GM23248 (cell line): ENCODE data around the gene IGSF21. TPM values are rescaled to one million over a fixed set of nuclear protein-coding genes. Genes with fewer than 3 reads are reported as not detected.

Experiments used
- DNase-seq: peaks from one replicate; pipeline ENCODE4 v3.0.0-alpha.2; 2015
- H2AFZ ChIP-seq: fragments of 200-600 bp; sonication (generic); 2 replicates; pipeline ENCODE4 v1.6.1; 2016; ENCODE audit warnings: antibody characterized with exemption
- H3F3A ChIP-seq: fragments of 200-600 bp; sonication (generic); 2 replicates; pipeline ENCODE4 v1.6.1; 2016; ENCODE audit warnings: mild to moderate bottlenecking, antibody characterized with exemption, mixed run types; ENCODE audit not compliant: insufficient read depth
- H3K27ac ChIP-seq: fragments of 200-600 bp; sonication (generic); 2 replicates; pipeline ENCODE4 v1.5.1; 2016; ENCODE audit warnings: mild to moderate bottlenecking
- H3K27me3 ChIP-seq: fragments of 200-600 bp; sonication (generic); replicated peaks from 2 replicates; pipeline ENCODE4 v1.6.1; 2016; ENCODE audit warnings: mild to moderate bottlenecking; ENCODE audit not compliant: insufficient read depth
- H3K36me3 ChIP-seq: fragments of 200-600 bp; sonication (generic); 2 replicates; pipeline ENCODE4 v1.6.1; 2016; ENCODE audit warnings: low read depth, mild to moderate bottlenecking
- H3K4me1 ChIP-seq: fragments of 200-600 bp; sonication (generic); 2 replicates; pipeline ENCODE4 v1.6.1; 2016; ENCODE audit warnings: mild to moderate bottlenecking; ENCODE audit not compliant: insufficient read depth
- H3K4me2 ChIP-seq: fragments of 200-600 bp; sonication (generic); one replicate; pipeline ENCODE4 v1.6.1; 2016; ENCODE audit warnings: mild to moderate bottlenecking; ENCODE audit not compliant: unreplicated experiment
- H3K4me3 ChIP-seq: fragments of 200-600 bp; sonication (generic); 2 replicates; pipeline ENCODE4 v1.5.1; 2016; ENCODE audit warnings: mild to moderate bottlenecking
- H3K79me2 ChIP-seq: fragments of 200-600 bp; sonication (generic); 2 replicates; pipeline ENCODE4 v1.6.1; 2016; ENCODE audit warnings: mild to moderate bottlenecking; ENCODE audit not compliant: insufficient read depth
- H3K9ac ChIP-seq: fragments of 200-600 bp; sonication (generic); 2 replicates; pipeline ENCODE4 v1.6.1; 2016; ENCODE audit warnings: mild to moderate bottlenecking
- H3K9me2 ChIP-seq: fragments of 200-600 bp; sonication (generic); 2 replicates; pipeline ENCODE4 v1.6.1; 2016; ENCODE audit warnings: mixed run types, mild to moderate bottlenecking, moderate library complexity; ENCODE audit not compliant: insufficient read depth
- H3K9me3 ChIP-seq: fragments of 200-600 bp; sonication (generic); one replicate; pipeline ENCODE4 v1.6.1; 2017; ENCODE audit warnings: low read depth
- H4K20me1 ChIP-seq: fragments of 200-600 bp; sonication (generic); 2 replicates; pipeline ENCODE4 v1.6.0; 2016; ENCODE audit not compliant: insufficient read depth
- EZH2 ChIP-seq: fragments of 200-600 bp; sonication (generic); IDR thresholded peaks from 2 replicates; pipeline ENCODE4 v1.6.1; 2018; ENCODE audit warnings: antibody characterized with exemption, mild to moderate bottlenecking; ENCODE audit not compliant: insufficient read depth, poor library complexity, severe bottlenecking
- EZH2phosphoT487 ChIP-seq: fragments of 200-600 bp; sonication (generic); IDR thresholded peaks from 2 replicates; pipeline ENCODE4 v1.6.1; 2018; ENCODE audit warnings: antibody characterized with exemption, moderate library complexity, mild to moderate bottlenecking, low read depth; ENCODE audit not compliant: insufficient read depth
- WGBS, 2 experiments: methylation state at CpG; one replicate each; pipeline ENCODE4 v1.1.6; 2015 to 2017; ENCODE audit warnings: low lambda C conversion rate in 2 of 2, low coverage in 1 of 2; ENCODE audit errors: missing lambda C conversion rate in 2 of 2; 5-methylcytosine and 5-hydroxymethylcytosine counted together
- in situ Hi-C: fragments of 300-500 bp; cut with MboI; formaldehyde crosslinking; loops from 2 replicates; pipeline ENCODE4 v1.15.0; 2020
- polyA plus RNA-seq: library from polyadenylated mRNA; unstranded; fragments of >200 nt; fragmentation: Nextera tagmentation; extraction: Ambion mirVana; gene quantifications from 2 replicates; pipeline ENCODE4 v1.2.1, GENCODE V29; 2016
- total RNA-seq: library from RNA; depleted of rRNA; stranded (reverse); fragments of >200 nt; shearing (Covaris generic); gene quantifications from 2 replicates; pipeline ENCODE4 v1.2.3, GENCODE V29; 2014

Gene IGSF21
- total and polyA plus RNA-seq, 2 experiments from 2014 or later: not detected

GRCh38 chr1:18353528-18353927 lies 245.9 kb downstream of the IGSF21 start:
- Histone ChIP-seq H4K20me1 (no peaks in the 10 kb centered on the region), H3K79me2 (no peaks in the 10 kb centered on the region), H3K4me1 (no peaks in the 10 kb centered on the region), H3K4me3 (no peak overlapping the region), H3K9me3 (no peaks in the 10 kb centered on the region), H3K4me2 (no peak overlapping the region), H3K27me3 (no peaks in the 10 kb centered on the region), H3K36me3 (no peaks in the 10 kb centered on the region), H3K9me2 (no peaks in the 10 kb centered on the region), H3K27ac (no peak overlapping the region), H2AFZ (no peak overlapping the region), H3K9ac (no peak overlapping the region), H3F3A (no peaks in the 10 kb centered on the region)
- WGBS, 2 experiments: 71 to 79% methylated on average over 1 of the region's 1 CpG
- DNase-seq: no peak
- TF ChIP-seq EZH2phosphoT487 (no peak), EZH2 (no peak)
- in situ Hi-C loops: no loop called here

GRCh38 chr1:18353992-18354391 lies 246.4 kb downstream of the IGSF21 start:
- H3K27me3 ChIP-seq: no peaks in the 10 kb centered on the region
- in situ Hi-C loops: no loop called here
- DNase-seq: no peak
- no peak overlapping the region for H3K27ac ChIP-seq
- H2AFZ ChIP-seq: no peak overlapping the region
- H3K4me3 ChIP-seq: no peak overlapping the region
- no peaks in the 10 kb centered on the region for H3K9me3 ChIP-seq
- TF ChIP-seq EZH2phosphoT487 (no peak), EZH2 (no peak)
- no peaks in the 10 kb centered on the region for H3K36me3 ChIP-seq
- no peak overlapping the region for H3K4me2 ChIP-seq
- H4K20me1 ChIP-seq: no peaks in the 10 kb centered on the region
- no peak overlapping the region for H3K9ac ChIP-seq
- H3K79me2 ChIP-seq: no peaks in the 10 kb centered on the region
- no peaks in the 10 kb centered on the region for H3F3A ChIP-seq
- no peaks in the 10 kb centered on the region for H3K9me2 ChIP-seq
- H3K4me1 ChIP-seq: no peaks in the 10 kb centered on the region
- 45 to 61% methylated on average over 2 of the region's 2 CpGs for WGBS, 2 experiments

DNA sequence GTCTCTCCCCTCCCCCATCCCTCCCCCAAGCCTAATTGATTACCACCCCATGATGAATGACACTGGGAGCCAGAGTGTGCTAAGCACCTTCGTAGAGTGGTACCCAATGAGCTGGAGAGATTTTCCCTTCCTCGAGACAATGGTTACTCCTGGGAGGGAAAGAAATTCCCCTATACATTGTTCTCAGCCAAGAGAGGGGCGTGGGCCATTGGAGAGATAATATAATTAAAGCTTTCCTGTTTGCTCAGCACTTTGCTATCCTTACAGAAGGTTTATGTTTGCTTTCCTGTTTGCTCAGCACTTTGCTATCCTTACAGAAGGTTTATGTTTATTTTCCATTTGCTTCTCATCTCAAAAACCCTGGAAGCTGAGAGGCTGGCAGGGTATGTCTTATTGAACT lies 247.0 kb downstream of the IGSF21 start:
- TF ChIP-seq EZH2 (no peak), EZH2phosphoT487 (no peak)
- Histone ChIP-seq H2AFZ (no peak overlapping the region), H3K36me3 (no peaks in the 10 kb centered on the region), H3K4me2 (no peak overlapping the region), H3K9ac (no peak overlapping the region), H3K9me2 (no peaks in the 10 kb centered on the region), H3F3A (no peaks in the 10 kb centered on the region), H3K27ac (no peak overlapping the region), H3K79me2 (no peaks in the 10 kb centered on the region), H3K9me3 (no peaks in the 10 kb centered on the region), H3K4me1 (no peaks in the 10 kb centered on the region), H3K27me3 (no peaks in the 10 kb centered on the region), H4K20me1 (no peaks in the 10 kb centered on the region), H3K4me3 (no peak overlapping the region)
- no peak for DNase-seq
- WGBS, 2 experiments: 11 to 15% methylated on average over 3 of the region's 3 CpGs
- in situ Hi-C loops: no loop called here

- H3K4me1 ChIP-seq: no peaks in the 10 kb centered on the region
- in situ Hi-C loops: no loop called here
- no peaks in the 10 kb centered on the region for H3K27me3 ChIP-seq
- H3K79me2 ChIP-seq: no peaks in the 10 kb centered on the region
- no peak overlapping the region for H3K9ac ChIP-seq
- H2AFZ ChIP-seq: no peak overlapping the region
- H3K4me3 ChIP-seq: no peak overlapping the region
- H3K36me3 ChIP-seq: no peaks in the 10 kb centered on the region
- no peak overlapping the region for H3K27ac ChIP-seq
- TF ChIP-seq EZH2 (no peak), EZH2phosphoT487 (no peak)
- H3K9me3 ChIP-seq: no peaks in the 10 kb centered on the region
- no peaks in the 10 kb centered on the region for H3F3A ChIP-seq
- no peaks in the 10 kb centered on the region for H3K9me2 ChIP-seq
- no peaks in the 10 kb centered on the region for H4K20me1 ChIP-seq
- WGBS, 2 experiments: 18 to 23% methylated on average over 9 of the region's 9 CpGs
- no peak for DNase-seq
- H3K4me2 ChIP-seq: no peak overlapping the region
These were observed 250.1 kb downstream of the IGSF21 start for GRCh38 chr1:18357622-18358230.

GRCh38 chr1:18358600-18358999 lies 251.0 kb downstream of the IGSF21 start:
- Histone ChIP-seq H4K20me1 (no peaks in the 10 kb centered on the region), H3K9me3 (no peaks in the 10 kb centered on the region), H3F3A (no peaks in the 10 kb centered on the region), H3K4me2 (no peak overlapping the region), H3K27ac (no peak overlapping the region), H2AFZ (no peak overlapping the region), H3K9ac (no peak overlapping the region), H3K27me3 (no peaks in the 10 kb centered on the region), H3K79me2 (no peaks in the 10 kb centered on the region), H3K4me3 (no peak overlapping the region), H3K36me3 (no peaks in the 10 kb centered on the region), H3K9me2 (no peaks in the 10 kb centered on the region), H3K4me1 (no peaks in the 10 kb centered on the region)
- 10 to 11% methylated on average over 1 of the region's 1 CpG for WGBS, 2 experiments
- no peak for DNase-seq
- in situ Hi-C loops: no loop called here
- TF ChIP-seq EZH2phosphoT487: no peak
